GM12891 (cell line): ENCODE measurements around the gene CNTN5.

Experiments used
- PAX5 ChIP-seq: IDR thresholded peaks from 2 replicates; pipeline ENCODE4 v1.6.1; 2011; ENCODE audit warnings: low read length, moderate library complexity, mild to moderate bottlenecking; ENCODE audit not compliant: insufficient read depth, severe bottlenecking
- POLR2A ChIP-seq: IDR thresholded peaks from 2 replicates; pipeline ENCODE4 v1.6.1; 2011; ENCODE audit warnings: low read depth, low read length, control low read depth
- POLR2AphosphoS5 ChIP-seq: IDR thresholded peaks from 2 replicates; pipeline ENCODE4 v1.6.1; 2011; ENCODE audit warnings: low read depth, low read length, control low read depth
- POU2F2 ChIP-seq: IDR thresholded peaks from 2 replicates; pipeline ENCODE4 v1.6.1; 2011; ENCODE audit warnings: low read depth, mild to moderate bottlenecking, control low read depth, low read length, moderate library complexity
- SPI1 ChIP-seq: IDR thresholded peaks from 2 replicates; pipeline ENCODE4 v1.6.1; 2011; ENCODE audit warnings: low read depth, low read length, control low read depth
- TAF1 ChIP-seq: IDR thresholded peaks from 2 replicates; pipeline ENCODE4 v1.6.1; 2011; ENCODE audit warnings: low read depth, low read length, control low read depth

DNA sequence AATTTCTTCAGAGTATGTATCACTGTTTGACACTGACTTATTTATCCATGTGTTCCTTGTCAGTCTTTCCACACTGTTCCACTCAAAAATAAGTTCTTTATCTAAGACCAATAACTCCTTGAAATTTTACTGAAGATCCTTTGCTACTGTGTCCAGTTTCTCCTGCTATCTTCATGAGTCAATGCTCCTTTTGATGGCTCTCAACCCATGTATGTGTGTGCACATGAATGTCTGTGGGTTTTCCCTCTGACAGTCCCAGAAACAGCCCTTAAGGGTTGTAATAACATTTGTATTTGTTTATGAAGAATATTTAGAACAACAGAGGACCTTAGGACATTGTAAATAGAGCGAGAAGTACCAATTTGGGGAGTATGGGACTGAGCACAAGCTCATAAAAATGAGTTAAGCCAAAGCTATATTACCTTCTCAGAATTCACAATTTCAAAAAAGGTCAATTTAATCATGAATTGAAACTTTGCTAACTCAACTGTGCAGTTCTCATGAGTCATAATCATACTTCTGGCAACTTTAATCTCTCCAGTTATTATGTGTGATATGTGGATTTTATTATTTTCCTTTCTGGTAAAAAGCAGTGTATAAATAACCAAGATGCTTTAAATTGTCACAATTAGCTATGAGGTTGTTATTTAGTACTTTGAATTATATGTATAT lies 533.6 kb downstream of the CNTN5 start:
- TF ChIP-seq POLR2AphosphoS5 (no peak), POLR2A (no peak), SPI1 (no peak), TAF1 (no peak), PAX5 (no peak), POU2F2 (no peak)
